OCI-LY7 (cell line): ENCODE results near the gene USP6NL. TPM values are rescaled to one million over a fixed set of nuclear protein-coding genes. Genes with fewer than 3 reads are reported as not detected.

ENCODE experiments used
- BruUV-seq: library from RNA; stranded (reverse); fragments of 400-500 nt; replicated peaks from 2 replicates; lab custom pipeline; 2021; lab: Mats Ljungman, UMichigan
- CTCF ChIA-PET: fragments of 300-600 bp; sonication (Branson Sonifier 250); formaldehyde crosslinking; loops from one replicate; lab custom pipeline; 2022; ENCODE audit warnings: antibody characterized with exemption; ENCODE audit not compliant: unreplicated experiment; lab: Charles Lee
- POLR2A ChIA-PET: fragments of 300-600 bp; sonication (Branson Sonifier 250); formaldehyde crosslinking; loops from one replicate; lab custom pipeline; 2022; ENCODE audit warnings: antibody characterized with exemption; lab: Charles Lee
- DNase-seq: peaks from one replicate; pipeline ENCODE4 v3.0.0-alpha.2; 2015; ENCODE audit warnings: low spot score
- H2AFZ ChIP-seq: fragments of 200-600 bp; sonication (generic), shearing (Covaris generic); 2 replicates; pipeline ENCODE4 v1.6.1; 2014; ENCODE audit warnings: mild to moderate bottlenecking, antibody characterized with exemption, low read length, moderate library complexity
- H3K27ac ChIP-seq: fragments of 200-600 bp; sonication (generic); 2 replicates; pipeline ENCODE4 v1.5.1; 2014; ENCODE audit warnings: mixed run types, low read depth, mild to moderate bottlenecking, moderate library complexity, low read length, inconsistent platforms; ENCODE audit not compliant: poor library complexity, severe bottlenecking
- H3K36me3 ChIP-seq: fragments of 200-600 bp; sonication (generic); 2 replicates; pipeline ENCODE4 v1.6.1; 2014; ENCODE audit warnings: mild to moderate bottlenecking, antibody characterized with exemption, low read length, moderate library complexity, mixed read lengths; ENCODE audit not compliant: insufficient read depth
- H3K4me1 ChIP-seq: fragments of 200-600 bp; sonication (generic); 2 replicates; pipeline ENCODE4 v1.5.1; 2014; ENCODE audit warnings: mild to moderate bottlenecking, low read length; ENCODE audit not compliant: insufficient read depth, poor library complexity, severe bottlenecking
- H3K4me2 ChIP-seq: fragments of 200-600 bp; sonication (generic); 2 replicates; pipeline ENCODE4 v1.6.1; 2014; ENCODE audit warnings: mild to moderate bottlenecking, low read length
- H3K4me3 ChIP-seq: fragments of 200-600 bp; sonication (generic); 2 replicates; pipeline ENCODE4 v1.5.1; 2014; ENCODE audit warnings: mild to moderate bottlenecking, low read depth, low read length; ENCODE audit not compliant: poor library complexity, severe bottlenecking
- H3K79me2 ChIP-seq: fragments of 200-600 bp; sonication (generic); 2 replicates; pipeline ENCODE4 v1.6.1; 2016; ENCODE audit warnings: low read depth, mild to moderate bottlenecking, low read length, moderate library complexity, mixed read lengths; ENCODE audit not compliant: insufficient read depth
- H3K9me2 ChIP-seq: fragments of 200-600 bp; sonication (generic); 2 replicates; pipeline ENCODE4 v1.6.1; 2016; ENCODE audit warnings: mild to moderate bottlenecking, low read length, mixed read lengths; ENCODE audit not compliant: insufficient read depth
- H3K9me3 ChIP-seq: fragments of 200-600 bp; sonication (generic); 2 replicates; pipeline ENCODE4 v1.6.1; 2014; ENCODE audit warnings: mild to moderate bottlenecking, mixed run types, low read length, mixed read lengths
- H4K20me1 ChIP-seq: fragments of 200-600 bp; sonication (generic); 2 replicates; pipeline ENCODE4 v1.6.1; 2014; ENCODE audit warnings: mild to moderate bottlenecking, antibody characterized with exemption, low read length, moderate library complexity, mixed read lengths; ENCODE audit not compliant: insufficient read depth
- EZH2phosphoT487 ChIP-seq: fragments of 200-600 bp; sonication (generic); IDR thresholded peaks from 2 replicates; pipeline ENCODE4 v1.6.1; 2018; ENCODE audit warnings: low read depth, borderline replicate concordance, mild to moderate bottlenecking, mixed run types, antibody characterized with exemption, low read length, moderate library complexity, mixed read lengths
- intact Hi-C: fragments of 100-400 bp; cut with micrococcal nuclease; formaldehyde crosslinking; loops from one replicate; pipeline ENCODE4 v1.10.0; 2022; ENCODE audit not compliant: unreplicated experiment
- total RNA-seq, 2 experiments: library from RNA; depleted of rRNA in 1 of 2; stranded (reverse); fragments of >200 nt in 1 of 2; shearing (Covaris generic) in 1 of 2; gene quantifications; 2 replicates each; pipeline ENCODE4 v1.2.3, GENCODE V29; 2014 to 2022
- TF ChIP-seq, protein P1 (sequence below): fragments of 200-600 bp; sonication (generic); conservative IDR thresholded peaks from 2 replicates; pipeline ENCODE4 v1.5.1; 2014; ENCODE audit warnings: mild to moderate bottlenecking, antibody characterized with exemption, low read length, moderate library complexity, mixed read lengths

The USP6NL gene
- total RNA-seq, 2 experiments from 2014 or later, result 41.7 to 59.7 TPM

DNA sequence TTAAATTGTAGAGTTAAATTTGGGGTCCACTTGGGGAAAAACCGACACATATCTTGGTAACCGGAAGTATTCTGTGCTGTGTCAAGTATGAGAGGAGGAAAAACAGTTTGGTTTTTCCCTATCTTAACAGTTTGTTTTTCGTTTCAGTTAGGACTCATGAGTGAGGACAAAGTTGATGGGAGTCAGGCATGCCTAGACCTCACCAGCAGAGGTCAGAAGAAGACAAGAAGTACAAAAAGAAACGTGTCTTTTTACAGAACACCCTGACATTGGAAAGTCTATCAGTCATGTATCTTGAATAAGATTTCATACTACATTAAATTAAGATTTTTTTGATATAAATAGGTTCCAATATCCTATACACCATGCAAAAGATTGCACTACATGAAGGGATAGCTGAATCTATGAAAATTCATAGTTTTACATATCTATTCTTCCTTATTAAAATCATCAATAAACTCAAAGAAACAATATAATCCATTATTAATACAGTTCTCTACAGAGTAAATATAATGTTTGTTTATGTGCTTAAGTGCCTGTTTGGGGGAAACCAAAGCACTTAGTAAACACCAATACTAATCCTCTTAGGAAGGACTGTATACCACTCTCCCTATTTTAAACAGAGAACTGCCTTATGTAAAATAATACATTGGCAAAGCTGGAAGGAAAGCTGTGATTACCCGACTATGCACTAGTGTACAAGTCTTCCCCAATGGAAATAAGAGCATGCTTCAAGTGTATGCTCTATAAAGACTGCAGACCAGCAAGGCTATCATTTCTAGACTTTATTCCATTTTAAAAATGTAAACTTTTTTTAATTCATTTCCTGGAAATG lies 95.6 kb downstream of the USP6NL start:
- peak overlapping the region; percentile 63 for H3K4me2 ChIP-seq
- no TSS peak for BruUV-seq
- peaks cover 30% of the 10 kb centered on the region for H3K4me1 ChIP-seq
- H4K20me1 ChIP-seq, result no peaks in the 10 kb centered on the region
- peaks cover 23% of the 10 kb centered on the region; the same call in 1 of the 2 replicates for H3K79me2 ChIP-seq
- H3K9me3 ChIP-seq, result no peaks in the 10 kb centered on the region
- peaks cover 71% of the 10 kb centered on the region; the same call in 1 of the 2 replicates for H3K36me3 ChIP-seq
- intact Hi-C loops, result loop anchor here (1.0 kb wide), 3 partner anchors 169 to 242 kb away; no protein-coding TSS in a partner anchor
- peak overlapping the region; percentile 65 for H3K27ac ChIP-seq
- TF ChIP-seq, protein P1, sequence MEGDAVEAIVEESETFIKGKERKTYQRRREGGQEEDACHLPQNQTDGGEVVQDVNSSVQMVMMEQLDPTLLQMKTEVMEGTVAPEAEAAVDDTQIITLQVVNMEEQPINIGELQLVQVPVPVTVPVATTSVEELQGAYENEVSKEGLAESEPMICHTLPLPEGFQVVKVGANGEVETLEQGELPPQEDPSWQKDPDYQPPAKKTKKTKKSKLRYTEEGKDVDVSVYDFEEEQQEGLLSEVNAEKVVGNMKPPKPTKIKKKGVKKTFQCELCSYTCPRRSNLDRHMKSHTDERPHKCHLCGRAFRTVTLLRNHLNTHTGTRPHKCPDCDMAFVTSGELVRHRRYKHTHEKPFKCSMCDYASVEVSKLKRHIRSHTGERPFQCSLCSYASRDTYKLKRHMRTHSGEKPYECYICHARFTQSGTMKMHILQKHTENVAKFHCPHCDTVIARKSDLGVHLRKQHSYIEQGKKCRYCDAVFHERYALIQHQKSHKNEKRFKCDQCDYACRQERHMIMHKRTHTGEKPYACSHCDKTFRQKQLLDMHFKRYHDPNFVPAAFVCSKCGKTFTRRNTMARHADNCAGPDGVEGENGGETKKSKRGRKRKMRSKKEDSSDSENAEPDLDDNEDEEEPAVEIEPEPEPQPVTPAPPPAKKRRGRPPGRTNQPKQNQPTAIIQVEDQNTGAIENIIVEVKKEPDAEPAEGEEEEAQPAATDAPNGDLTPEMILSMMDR, result peak; percentile 100
- TF ChIP-seq EZH2phosphoT487, result no peak
- H3K4me3 ChIP-seq, result peak overlapping the region; percentile 35
- ChIA-PET CTCF (interaction anchor here (0.6 to 1.6 kb wide), 2 partner anchors 11 to 169 kb away, joined by 3 to 4 read pairs; no protein-coding TSS in a partner anchor), POLR2A (interaction anchor here (0.5 to 1.0 kb wide), 4 partner anchors 16 to 256 kb away, joined by 3 read pairs; no protein-coding TSS in a partner anchor)
- H2AFZ ChIP-seq, result no peak overlapping the region
- peak; percentile 84 for DNase-seq
- no peaks in the 10 kb centered on the region for H3K9me2 ChIP-seq

DNA sequence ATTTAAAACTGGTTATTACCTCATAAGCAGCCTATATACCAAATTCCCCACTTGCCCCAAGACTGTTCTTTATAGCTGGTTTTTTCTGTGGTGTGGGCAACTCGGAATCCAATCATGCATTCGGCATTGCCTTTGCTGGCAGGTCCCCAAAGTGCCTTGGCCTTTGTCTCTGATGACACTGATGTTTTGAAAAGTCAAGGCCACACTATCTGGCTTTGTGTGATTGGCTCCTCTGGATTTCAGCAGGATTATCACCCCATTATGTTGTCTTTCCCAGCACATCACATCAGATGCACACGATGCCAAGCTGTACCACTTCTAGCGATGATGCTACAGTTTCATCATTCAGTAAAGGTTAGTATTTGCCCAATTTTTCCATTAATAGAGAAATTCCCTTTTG lies 97.7 kb downstream of the USP6NL start:
- H4K20me1 ChIP-seq, result no peaks in the 10 kb centered on the region

More for the DNA sequence above, 97.7 kb downstream of the USP6NL start:
- H3K4me2 ChIP-seq, result no peak overlapping the region
- H3K27ac ChIP-seq, result no peak overlapping the region
- no TSS peak for BruUV-seq
- no peak overlapping the region for H3K4me3 ChIP-seq
- peaks cover 30% of the 10 kb centered on the region for H3K4me1 ChIP-seq
- H2AFZ ChIP-seq, result no peak overlapping the region
- ChIA-PET POLR2A (no interaction called here), CTCF (interaction anchor here (1.3 kb wide), 1 partner anchor 244 kb away, joined by 7 read pairs; no protein-coding TSS in a partner anchor)
- H3K9me2 ChIP-seq, result no peaks in the 10 kb centered on the region
- DNase-seq, result no peak
- TF ChIP-seq, protein P1, result no peak
- no peaks in the 10 kb centered on the region for H3K9me3 ChIP-seq
- intact Hi-C loops, result no loop called here
- H3K36me3 ChIP-seq, result peaks cover 67% of the 10 kb centered on the region; the same call in 1 of the 2 replicates
- H3K79me2 ChIP-seq, result peaks cover 23% of the 10 kb centered on the region; the same call in 1 of the 2 replicates
